GM12801 (cell line): ENCODE measurements around the gene TMEM163.

Experiments
- TF ChIP-seq, protein P1 (sequence below): IDR thresholded peaks from one replicate; pipeline ENCODE4 v1.5.1; 2011; ENCODE audit warnings: control low read depth; ENCODE audit not compliant: insufficient read length; ENCODE audit errors: extremely low read depth

TMEM163 gene

DNA sequence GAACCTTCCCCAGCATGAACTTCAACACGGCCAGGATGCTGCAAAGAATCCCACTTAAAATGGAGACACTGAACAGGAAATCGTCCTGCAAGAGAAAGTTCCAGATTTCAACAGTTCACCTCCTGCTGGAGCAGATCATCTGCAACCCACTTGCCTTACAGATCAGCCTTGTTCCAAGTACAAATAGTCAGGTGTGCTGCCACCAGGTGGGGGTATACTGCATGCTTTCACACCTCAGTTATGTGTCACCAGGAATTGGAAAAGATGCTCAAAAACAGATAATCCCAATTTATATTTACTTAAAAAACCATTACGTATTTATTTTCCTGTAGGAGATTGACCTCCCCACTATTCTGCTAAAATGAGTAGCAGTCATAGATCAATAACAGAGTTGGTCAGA is 252.7 kb downstream of the TMEM163 start:
- TF ChIP-seq, protein P1, sequence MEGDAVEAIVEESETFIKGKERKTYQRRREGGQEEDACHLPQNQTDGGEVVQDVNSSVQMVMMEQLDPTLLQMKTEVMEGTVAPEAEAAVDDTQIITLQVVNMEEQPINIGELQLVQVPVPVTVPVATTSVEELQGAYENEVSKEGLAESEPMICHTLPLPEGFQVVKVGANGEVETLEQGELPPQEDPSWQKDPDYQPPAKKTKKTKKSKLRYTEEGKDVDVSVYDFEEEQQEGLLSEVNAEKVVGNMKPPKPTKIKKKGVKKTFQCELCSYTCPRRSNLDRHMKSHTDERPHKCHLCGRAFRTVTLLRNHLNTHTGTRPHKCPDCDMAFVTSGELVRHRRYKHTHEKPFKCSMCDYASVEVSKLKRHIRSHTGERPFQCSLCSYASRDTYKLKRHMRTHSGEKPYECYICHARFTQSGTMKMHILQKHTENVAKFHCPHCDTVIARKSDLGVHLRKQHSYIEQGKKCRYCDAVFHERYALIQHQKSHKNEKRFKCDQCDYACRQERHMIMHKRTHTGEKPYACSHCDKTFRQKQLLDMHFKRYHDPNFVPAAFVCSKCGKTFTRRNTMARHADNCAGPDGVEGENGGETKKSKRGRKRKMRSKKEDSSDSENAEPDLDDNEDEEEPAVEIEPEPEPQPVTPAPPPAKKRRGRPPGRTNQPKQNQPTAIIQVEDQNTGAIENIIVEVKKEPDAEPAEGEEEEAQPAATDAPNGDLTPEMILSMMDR = no peak

GRCh38 chr2:134465228-134466105 is 253.3 kb downstream of the TMEM163 start:
- TF ChIP-seq, protein P1 = no peak

DNA sequence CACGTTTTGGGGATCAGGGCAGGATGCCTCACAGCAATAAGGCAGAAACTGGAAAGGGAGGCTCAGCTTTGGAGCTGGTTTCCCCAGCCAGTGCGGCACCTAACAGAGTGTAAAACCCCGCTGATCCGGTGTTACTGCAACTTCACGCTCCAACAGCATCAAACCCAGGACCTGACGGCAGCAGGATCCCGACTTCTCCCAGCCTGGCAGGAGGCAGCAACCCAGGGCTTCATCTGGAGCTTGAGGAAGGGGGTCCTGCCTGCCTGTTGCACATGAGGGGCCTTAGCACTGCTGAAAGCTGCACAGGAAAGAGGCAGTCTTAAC is 255.1 kb downstream of the TMEM163 start:
- TF ChIP-seq, protein P1 = no peak

DNA sequence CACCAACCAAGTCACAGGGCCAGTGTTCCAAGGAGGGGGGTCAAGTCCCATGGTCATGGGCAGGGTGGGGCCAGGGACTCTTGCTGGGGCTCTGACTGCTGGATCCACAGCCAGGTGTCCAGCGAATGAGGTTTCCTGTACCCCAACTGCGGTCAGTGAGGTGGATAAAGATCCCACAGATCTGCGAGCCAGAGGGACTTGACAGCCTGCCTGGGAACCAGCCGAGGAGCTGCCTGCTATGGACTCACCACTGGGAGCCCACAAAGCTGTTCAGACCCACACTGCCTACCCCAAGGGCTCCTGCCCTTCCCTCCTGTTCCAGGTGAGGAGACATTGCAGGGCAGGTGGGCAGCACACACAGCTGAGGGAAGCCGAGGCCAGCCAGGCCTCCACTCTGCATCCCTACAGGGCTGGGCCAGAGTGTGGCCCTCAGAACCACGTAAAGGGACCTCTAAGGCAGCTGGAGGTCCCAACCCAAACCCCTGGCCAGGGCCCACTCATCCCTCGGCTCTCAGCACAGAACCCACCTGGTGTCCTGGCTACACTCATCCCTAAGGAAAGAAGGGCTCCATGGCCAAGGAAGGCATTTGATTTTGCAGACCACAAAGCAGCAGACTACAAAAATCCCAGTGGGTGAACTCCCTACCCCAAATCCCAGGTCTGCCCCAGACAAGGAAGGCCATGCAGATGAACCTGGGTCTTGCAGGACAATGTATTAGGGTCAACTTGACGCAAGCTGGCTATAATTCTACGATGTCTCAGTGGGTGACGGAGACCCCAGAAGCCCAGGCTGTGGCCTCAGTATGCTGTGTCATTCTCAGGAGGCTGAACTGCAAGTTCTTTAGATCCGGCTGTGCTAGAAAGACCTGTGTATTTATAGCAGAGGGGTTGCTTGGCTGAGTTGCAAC is 255.8 kb downstream of the TMEM163 start:
- TF ChIP-seq, protein P1 = no peak

DNA sequence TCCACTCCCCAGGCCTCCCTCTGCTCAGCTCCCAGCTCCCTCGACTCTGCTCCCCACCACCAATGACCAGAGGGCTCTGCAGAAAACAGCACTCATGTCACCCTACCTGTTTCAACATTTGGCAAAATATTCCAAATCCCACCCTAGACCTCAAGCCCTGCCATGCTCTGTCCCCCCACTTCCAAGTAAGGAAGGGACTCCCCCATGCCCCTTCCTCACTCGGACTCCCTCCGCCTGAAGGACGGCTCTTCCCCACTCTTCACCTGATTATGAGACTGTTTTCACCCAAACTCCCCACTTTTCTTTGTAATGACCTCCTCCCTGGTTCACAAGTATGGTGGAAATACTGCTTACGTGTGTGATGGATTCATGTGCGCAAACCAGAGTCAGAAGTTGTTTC is 256.5 kb downstream of the TMEM163 start:
- TF ChIP-seq, protein P1 = no peak

GRCh38 chr2:134461511-134461910 is 257.3 kb downstream of the TMEM163 start:
- TF ChIP-seq, protein P1 = no peak

GRCh38 chr2:134460583-134460998 is 258.2 kb downstream of the TMEM163 start:
- TF ChIP-seq, protein P1 = no peak
